ENCODE measurements around the gene RAPGEF3. TPM values are rescaled to one million over a fixed set of nuclear protein-coding genes. Genes with fewer than 3 reads are reported as not detected.
A peak's percentile ranks its signal among the peaks of the same experiment; 100 is the strongest.

The RAPGEF3 gene
- total and polyA plus RNA-seq, 4 donors = 3.1 to 149 (median 89.0) TPM

GRCh38 chr12:47773858-47774580 is 15.3 kb upstream of the RAPGEF3 start:
- no peaks in the 10 kb centered on the region for H3K36me3 ChIP-seq (ENCODE audit: control insufficient read depth in 1 of 2, insufficient read depth in 2 of 2, low read length in 1 of 2)
- no peaks in the 10 kb centered on the region for H3K27me3 ChIP-seq (ENCODE audit: control insufficient read depth in 1 of 2, insufficient read depth in 2 of 2, low read length in 1 of 2)
- no peaks in the 10 kb centered on the region for H3K9me3 ChIP-seq (ENCODE audit: control insufficient read depth, low read length)
- WGBS, 2 donors = 55 to 56% methylated on average over 14 of the region's 14 CpGs
- peaks cover 0 to 5% of the 10 kb centered on the region in 2 donors for H3K4me1 ChIP-seq (ENCODE audit: control insufficient read depth in 1 of 2, insufficient read depth in 2 of 2, low read length in 2 of 2)
- ATAC-seq (ENCODE audit: low FRiP score) (no peak), DNase-seq (no peak)
- peak overlapping the region; percentile 53 to 69 for H3K4me3 ChIP-seq (ENCODE audit: low read length in 2 of 2)
- intact Hi-C loops (cut with DNase I) = no loop called here
- no peak overlapping the region for H3K27ac ChIP-seq (ENCODE audit: low read depth in 1 of 2, low read length in 2 of 2)

- H3K4me1 ChIP-seq (ENCODE audit: control insufficient read depth in 1 of 2, insufficient read depth in 2 of 2, low read length in 2 of 2) = peaks cover 0 to 4% of the 10 kb centered on the region in 2 donors
- 0% methylated on average over 60 to 106 of the region's 106 CpGs for WGBS, 2 donors
- intact Hi-C loops (cut with DNase I) = no loop called here
Observed at GRCh38 chr12:47773062-47773857, 14.6 kb upstream of the RAPGEF3 start, which contains the start of gene SLC48A1. TSS of gene SLC48A1 (plus strand) at chr12:47773238. CDS start at chr12:47773305, 67 bp downstream.

GRCh38 chr12:47772738-47773061 is 14.0 kb upstream of the RAPGEF3 start:
- 15 to 16% methylated on average over 17 of the region's 17 CpGs for WGBS, 2 donors
- H3K4me1 ChIP-seq (ENCODE audit: control insufficient read depth in 1 of 2, insufficient read depth in 2 of 2, low read length in 2 of 2) = peaks cover 0 to 2% of the 10 kb centered on the region in 2 donors
- no peaks in the 10 kb centered on the region for H3K9me3 ChIP-seq (ENCODE audit: control insufficient read depth, low read length)

More at GRCh38 chr12:47773062-47773857, 14.6 kb upstream of the RAPGEF3 start, which contains the start of gene SLC48A1:
- Histone ChIP-seq H3K27me3 (ENCODE audit: control insufficient read depth in 1 of 2, insufficient read depth in 2 of 2, low read length in 1 of 2) (no peaks in the 10 kb centered on the region), H3K36me3 (ENCODE audit: control insufficient read depth in 1 of 2, insufficient read depth in 2 of 2, low read length in 1 of 2) (no peaks in the 10 kb centered on the region), H3K9me3 (ENCODE audit: control insufficient read depth, low read length) (no peaks in the 10 kb centered on the region), H3K27ac (ENCODE audit: low read depth in 1 of 2, low read length in 2 of 2) (no peak within 1 kb of the TSS), H3K4me3 (ENCODE audit: low read length in 2 of 2) (peak within 1 kb of the TSS; percentile 53 to 69)
- DNase-seq = peak; percentile 82 to 93
- peak; percentile 83 for ATAC-seq (ENCODE audit: low FRiP score)

GRCh38 chr12:47772094-47772660 is 13.5 kb upstream of the RAPGEF3 start:
- no peak overlapping the region for H3K4me3 ChIP-seq (ENCODE audit: low read length in 2 of 2)
- H3K4me1 ChIP-seq (ENCODE audit: control insufficient read depth in 1 of 2, insufficient read depth in 2 of 2, low read length in 2 of 2) = peaks cover 0 to 2% of the 10 kb centered on the region in 2 donors
- H3K27me3 ChIP-seq (ENCODE audit: control insufficient read depth in 1 of 2, insufficient read depth in 2 of 2, low read length in 1 of 2) = no peaks in the 10 kb centered on the region
- intact Hi-C loops (cut with DNase I) = no loop called here
- no peaks in the 10 kb centered on the region for H3K9me3 ChIP-seq (ENCODE audit: control insufficient read depth, low read length)
- no peak for ATAC-seq (ENCODE audit: low FRiP score)
- H3K36me3 ChIP-seq (ENCODE audit: control insufficient read depth in 1 of 2, insufficient read depth in 2 of 2, low read length in 1 of 2) = no peaks in the 10 kb centered on the region
- 84 to 88% methylated on average over 13 of the region's 13 CpGs for WGBS, 2 donors
- no peak overlapping the region for H3K27ac ChIP-seq (ENCODE audit: low read depth in 1 of 2, low read length in 2 of 2)
- DNase-seq = no peak

More at GRCh38 chr12:47772738-47773061, 14.0 kb upstream of the RAPGEF3 start:
- DNase-seq (no peak), ATAC-seq (ENCODE audit: low FRiP score) (no peak)
- no peaks in the 10 kb centered on the region for H3K27me3 ChIP-seq (ENCODE audit: control insufficient read depth in 1 of 2, insufficient read depth in 2 of 2, low read length in 1 of 2)
- H3K36me3 ChIP-seq (ENCODE audit: control insufficient read depth in 1 of 2, insufficient read depth in 2 of 2, low read length in 1 of 2) = no peaks in the 10 kb centered on the region
- H3K4me3 ChIP-seq (ENCODE audit: low read length in 2 of 2) = peak overlapping the region; percentile 53 to 69
- intact Hi-C loops (cut with DNase I) = no loop called here
- no peak overlapping the region for H3K27ac ChIP-seq (ENCODE audit: low read depth in 1 of 2, low read length in 2 of 2)

- WGBS, 2 donors = 86 to 89% methylated on average over 6 of the region's 6 CpGs
- DNase-seq = no peak
- ATAC-seq (ENCODE audit: low FRiP score) = no peak
- intact Hi-C loops (cut with DNase I) = no loop called here
- no peak overlapping the region for H3K27ac ChIP-seq (ENCODE audit: low read depth in 1 of 2, low read length in 2 of 2)
- H3K27me3 ChIP-seq (ENCODE audit: control insufficient read depth in 1 of 2, insufficient read depth in 2 of 2, low read length in 1 of 2) = no peaks in the 10 kb centered on the region
- peaks cover 0 to 2% of the 10 kb centered on the region in 2 donors for H3K4me1 ChIP-seq (ENCODE audit: control insufficient read depth in 1 of 2, insufficient read depth in 2 of 2, low read length in 2 of 2)
- no peaks in the 10 kb centered on the region for H3K36me3 ChIP-seq (ENCODE audit: control insufficient read depth in 1 of 2, insufficient read depth in 2 of 2, low read length in 1 of 2)
- no peak overlapping the region for H3K4me3 ChIP-seq (ENCODE audit: low read length in 2 of 2)
- H3K9me3 ChIP-seq (ENCODE audit: control insufficient read depth, low read length) = no peaks in the 10 kb centered on the region
Observed at GRCh38 chr12:47771304-47771703, 12.6 kb upstream of the RAPGEF3 start.

GRCh38 chr12:47770086-47770726 is 11.5 kb upstream of the RAPGEF3 start:
- intact Hi-C loops (cut with DNase I) = no loop called here
- no peak overlapping the region for H3K27ac ChIP-seq (ENCODE audit: low read depth in 1 of 2, low read length in 2 of 2)
- ATAC-seq (ENCODE audit: low FRiP score) (no peak), DNase-seq (no peak)
- H3K27me3 ChIP-seq (ENCODE audit: control insufficient read depth in 1 of 2, insufficient read depth in 2 of 2, low read length in 1 of 2) = no peaks in the 10 kb centered on the region
- WGBS, 2 donors = 89 to 92% methylated on average over 3 of the region's 3 CpGs
- H3K4me3 ChIP-seq (ENCODE audit: low read length in 2 of 2) = no peak overlapping the region
- no peaks in the 10 kb centered on the region for H3K9me3 ChIP-seq (ENCODE audit: control insufficient read depth, low read length)
- peaks cover 0 to 2% of the 10 kb centered on the region in 2 donors for H3K4me1 ChIP-seq (ENCODE audit: control insufficient read depth in 1 of 2, insufficient read depth in 2 of 2, low read length in 2 of 2)
- H3K36me3 ChIP-seq (ENCODE audit: control insufficient read depth in 1 of 2, insufficient read depth in 2 of 2, low read length in 1 of 2) = no peaks in the 10 kb centered on the region

- Histone ChIP-seq H3K36me3 (ENCODE audit: control insufficient read depth in 1 of 2, insufficient read depth in 2 of 2, low read length in 1 of 2) (no peaks in the 10 kb centered on the region), H3K4me1 (ENCODE audit: control insufficient read depth in 1 of 2, insufficient read depth in 2 of 2, low read length in 2 of 2) (no peaks in the 10 kb centered on the region), H3K4me3 (ENCODE audit: low read length in 2 of 2) (no peak overlapping the region), H3K9me3 (ENCODE audit: control insufficient read depth, low read length) (no peaks in the 10 kb centered on the region), H3K27ac (ENCODE audit: low read depth in 1 of 2, low read length in 2 of 2) (no peak overlapping the region), H3K27me3 (ENCODE audit: control insufficient read depth in 1 of 2, insufficient read depth in 2 of 2, low read length in 1 of 2) (no peaks in the 10 kb centered on the region)
- no peak for DNase-seq
- WGBS, 2 donors = 85 to 87% methylated on average over 4 of the region's 4 CpGs
- intact Hi-C loops (cut with DNase I) = loop anchor here in 1 of 2 donors (2.0 kb wide), 1 partner anchor 53 kb away; no protein-coding TSS in a partner anchor
- ATAC-seq (ENCODE audit: low FRiP score) = no peak
Observed at GRCh38 chr12:47769234-47770085, 10.8 kb upstream of the RAPGEF3 start.
